IPS DF 6.9 (cell line): ENCODE data around the gene ROBO2.

Source experiments
- DNase-seq: peaks from one replicate; pipeline ENCODE4 v3.0.0-alpha.2; 2013; ENCODE audit warnings: low read depth, low spot score
- H3K27ac ChIP-seq: one replicate; pipeline ENCODE4 v1.5.1; 2013; ENCODE audit warnings: low read length, control low read depth
- H3K27me3 ChIP-seq: 2 replicates; pipeline ENCODE4 v1.6.1; 2013; ENCODE audit warnings: mild to moderate bottlenecking, low read length; ENCODE audit not compliant: control insufficient read depth, insufficient read depth
- H3K36me3 ChIP-seq: 2 replicates; pipeline ENCODE4 v1.6.1; 2013; ENCODE audit warnings: low read length; ENCODE audit not compliant: control insufficient read depth, insufficient read depth
- H3K4me1 ChIP-seq: 2 replicates; pipeline ENCODE4 v1.6.1; 2013; ENCODE audit warnings: low read length; ENCODE audit not compliant: control insufficient read depth, insufficient read depth
- H3K4me3 ChIP-seq: 2 replicates; pipeline ENCODE4 v1.5.1; 2013; ENCODE audit warnings: mild to moderate bottlenecking, low read length
- H3K9me3 ChIP-seq: 2 replicates; pipeline ENCODE4 v1.6.1; 2013; ENCODE audit warnings: low read length, inconsistent platforms; ENCODE audit not compliant: control insufficient read depth, insufficient read depth
- WGBS: extraction: QIAGEN DNeasy Blood & Tissue Kit; methylation state at CpG from one replicate; pipeline ENCODE4 v1.1.7; 2013; ENCODE audit warnings: mixed read lengths, missing lambda C conversion rate; ENCODE audit not compliant: insufficient read length, insufficient coverage; 5-methylcytosine and 5-hydroxymethylcytosine counted together

The ROBO2 gene

GRCh38 chr3:77247817-77248216 is 207.9 kb downstream of the ROBO2 start:
- no CpG with 5 or more reads among the region's 7 CpGs for WGBS

GRCh38 chr3:77248420-77248819 is 208.5 kb downstream of the ROBO2 start:
- no peak for DNase-seq
- Histone ChIP-seq H3K36me3 (no peaks in the 10 kb centered on the region), H3K27me3 (no peaks in the 10 kb centered on the region), H3K27ac (no peak overlapping the region), H3K4me3 (no peak overlapping the region), H3K9me3 (no peaks in the 10 kb centered on the region), H3K4me1 (no peaks in the 10 kb centered on the region)
- WGBS: no CpG with 5 or more reads among the region's 17 CpGs

More at GRCh38 chr3:77247817-77248216, 207.9 kb downstream of the ROBO2 start:
- Histone ChIP-seq H3K27me3 (no peaks in the 10 kb centered on the region), H3K9me3 (no peaks in the 10 kb centered on the region), H3K4me1 (no peaks in the 10 kb centered on the region), H3K4me3 (no peak overlapping the region), H3K36me3 (no peaks in the 10 kb centered on the region), H3K27ac (no peak overlapping the region)
- DNase-seq: no peak

GRCh38 chr3:77251136-77251535 is 211.2 kb downstream of the ROBO2 start:
- H3K27ac ChIP-seq: no peak overlapping the region
- H3K4me3 ChIP-seq: no peak overlapping the region
- H3K4me1 ChIP-seq: no peaks in the 10 kb centered on the region
- DNase-seq: no peak
- no peaks in the 10 kb centered on the region for H3K27me3 ChIP-seq
- no CpG with 5 or more reads among the region's 7 CpGs for WGBS
- H3K36me3 ChIP-seq: no peaks in the 10 kb centered on the region
- H3K9me3 ChIP-seq: no peaks in the 10 kb centered on the region

GRCh38 chr3:77254967-77255831 is 215.3 kb downstream of the ROBO2 start:
- no peaks in the 10 kb centered on the region for H3K27me3 ChIP-seq
- no peak overlapping the region for H3K27ac ChIP-seq
- no peak overlapping the region for H3K4me3 ChIP-seq
- no peaks in the 10 kb centered on the region for H3K36me3 ChIP-seq
- H3K4me1 ChIP-seq: no peaks in the 10 kb centered on the region
- no CpG with 5 or more reads among the region's 3 CpGs for WGBS
- peak; percentile 60 for DNase-seq
- H3K9me3 ChIP-seq: no peaks in the 10 kb centered on the region

GRCh38 chr3:77256584-77257503 is 216.9 kb downstream of the ROBO2 start:
- H3K27me3 ChIP-seq: no peaks in the 10 kb centered on the region
- WGBS: no CpG with 5 or more reads among the region's 9 CpGs
- no peak for DNase-seq
- H3K9me3 ChIP-seq: no peaks in the 10 kb centered on the region
- no peaks in the 10 kb centered on the region for H3K4me1 ChIP-seq
- H3K27ac ChIP-seq: no peak overlapping the region
- no peaks in the 10 kb centered on the region for H3K36me3 ChIP-seq
- no peak overlapping the region for H3K4me3 ChIP-seq

GRCh38 chr3:77259694-77260093 is 219.8 kb downstream of the ROBO2 start:
- Histone ChIP-seq H3K9me3 (no peaks in the 10 kb centered on the region), H3K4me3 (no peak overlapping the region), H3K27ac (no peak overlapping the region), H3K27me3 (no peaks in the 10 kb centered on the region), H3K4me1 (no peaks in the 10 kb centered on the region), H3K36me3 (no peaks in the 10 kb centered on the region)
- no CpG with 5 or more reads among the region's 6 CpGs for WGBS
- DNase-seq: no peak

- no CpG with 5 or more reads among the region's 2 CpGs for WGBS
- no peak for DNase-seq
These were observed 222.5 kb downstream of the ROBO2 start for GRCh38 chr3:77262361-77262760.

GRCh38 chr3:77267589-77267988 is 227.7 kb downstream of the ROBO2 start:
- no peaks in the 10 kb centered on the region for H3K4me1 ChIP-seq

More at GRCh38 chr3:77262361-77262760, 222.5 kb downstream of the ROBO2 start:
- no peaks in the 10 kb centered on the region for H3K27me3 ChIP-seq
- H3K4me3 ChIP-seq: no peak overlapping the region
- H3K9me3 ChIP-seq: no peaks in the 10 kb centered on the region
- H3K36me3 ChIP-seq: no peaks in the 10 kb centered on the region
- no peak overlapping the region for H3K27ac ChIP-seq
- H3K4me1 ChIP-seq: no peaks in the 10 kb centered on the region

GRCh38 chr3:77271306-77271705 is 231.4 kb downstream of the ROBO2 start:
- H3K4me3 ChIP-seq: no peak overlapping the region
- no CpG with 5 or more reads among the region's 1 CpG for WGBS
- H3K4me1 ChIP-seq: no peaks in the 10 kb centered on the region
- H3K9me3 ChIP-seq: no peaks in the 10 kb centered on the region
- no peaks in the 10 kb centered on the region for H3K27me3 ChIP-seq
- no peak for DNase-seq
- H3K27ac ChIP-seq: no peak overlapping the region
- H3K36me3 ChIP-seq: no peaks in the 10 kb centered on the region

More at GRCh38 chr3:77267589-77267988, 227.7 kb downstream of the ROBO2 start:
- WGBS: no CpG with 5 or more reads among the region's 3 CpGs
- Histone ChIP-seq H3K27ac (no peak overlapping the region), H3K9me3 (no peaks in the 10 kb centered on the region), H3K36me3 (no peaks in the 10 kb centered on the region), H3K4me3 (no peak overlapping the region), H3K27me3 (no peaks in the 10 kb centered on the region)
- DNase-seq: no peak

- H3K36me3 ChIP-seq: no peaks in the 10 kb centered on the region
- H3K27ac ChIP-seq: no peak overlapping the region
- H3K4me1 ChIP-seq: no peaks in the 10 kb centered on the region
- WGBS: no CpG with 5 or more reads among the region's 6 CpGs
- H3K27me3 ChIP-seq: no peaks in the 10 kb centered on the region
- no peak overlapping the region for H3K4me3 ChIP-seq
- no peaks in the 10 kb centered on the region for H3K9me3 ChIP-seq
- no peak for DNase-seq
These were observed 231.8 kb downstream of the ROBO2 start for GRCh38 chr3:77271711-77272110.
